H9 (cell line): ENCODE measurements around the gene ABCA4. TPM values are rescaled to one million over a fixed set of nuclear protein-coding genes. Genes with fewer than 3 reads are reported as not detected.

Experiments
- DNase-seq: peaks from one replicate; pipeline ENCODE4 v3.0.0-alpha.2; 2017
- H2AFZ ChIP-seq: one replicate; pipeline ENCODE4 v1.6.1; 2013; ENCODE audit warnings: mild to moderate bottlenecking, low read length, control low read depth, moderate library complexity
- H2AK5ac ChIP-seq: 2 replicates; pipeline ENCODE4 v1.6.1; 2013; ENCODE audit warnings: low read length, control low read depth, mixed read lengths; ENCODE audit not compliant: insufficient read length
- H2BK120ac ChIP-seq: one replicate; pipeline ENCODE4 v1.6.1; 2013; ENCODE audit warnings: low read depth, mild to moderate bottlenecking, low read length, control low read depth, inconsistent platforms; ENCODE audit not compliant: poor library complexity, severe bottlenecking
- H2BK12ac ChIP-seq: 2 replicates; pipeline ENCODE4 v1.6.1; 2013; ENCODE audit warnings: low read length, control low read depth, mixed read lengths, low read depth; ENCODE audit not compliant: insufficient read length
- H2BK15ac ChIP-seq: 2 replicates; pipeline ENCODE4 v1.6.1; 2013; ENCODE audit warnings: low read depth, low read length, control low read depth
- H2BK20ac ChIP-seq: one replicate; pipeline ENCODE4 v1.6.1; 2013; ENCODE audit warnings: low read depth, mild to moderate bottlenecking, low read length, control low read depth, inconsistent platforms; ENCODE audit not compliant: poor library complexity, severe bottlenecking
- H2BK5ac ChIP-seq: 2 replicates; pipeline ENCODE4 v1.6.1; 2013; ENCODE audit warnings: low read length, control low read depth, mixed read lengths; ENCODE audit not compliant: insufficient read length
- H3K14ac ChIP-seq: 2 replicates; pipeline ENCODE4 v1.6.1; 2013; ENCODE audit warnings: low read length, control low read depth; ENCODE audit not compliant: insufficient read depth
- H3K18ac ChIP-seq: 2 replicates; pipeline ENCODE4 v1.6.1; 2013; ENCODE audit warnings: low read depth, mild to moderate bottlenecking, mixed read lengths, low read length, control low read depth; ENCODE audit not compliant: insufficient read length
- H3K23ac ChIP-seq: 2 replicates; pipeline ENCODE4 v1.6.1; 2013; ENCODE audit warnings: low read length, control low read depth, mixed read lengths, low read depth; ENCODE audit not compliant: insufficient read length
- H3K23me2 ChIP-seq: 2 replicates; pipeline ENCODE4 v1.6.1; 2013; ENCODE audit warnings: low read depth, mild to moderate bottlenecking, mixed read lengths, low read length, control low read depth; ENCODE audit not compliant: insufficient read length, poor library complexity, severe bottlenecking
- H3K27ac ChIP-seq: 2 replicates; pipeline ENCODE4 v1.5.1; 2013; ENCODE audit warnings: low read length, control low read depth, mixed read lengths, low read depth; ENCODE audit not compliant: insufficient read length
- H3K27me3 ChIP-seq: 2 replicates; pipeline ENCODE4 v1.6.1; 2013; ENCODE audit warnings: low read length, control low read depth, inconsistent platforms; ENCODE audit not compliant: insufficient read depth
- H3K4ac ChIP-seq: 2 replicates; pipeline ENCODE4 v1.6.1; 2013; ENCODE audit warnings: low read depth, mild to moderate bottlenecking, control low read depth, inconsistent platforms, low read length, moderate library complexity
- H3K4me1 ChIP-seq: 2 replicates; pipeline ENCODE4 v1.6.1; 2013; ENCODE audit warnings: low read length, control low read depth, inconsistent platforms; ENCODE audit not compliant: insufficient read depth
- H3K4me2 ChIP-seq: 2 replicates; pipeline ENCODE4 v1.6.1; 2013; ENCODE audit warnings: low read length, control low read depth, mixed read lengths; ENCODE audit not compliant: insufficient read length, insufficient read depth
- H3K56ac ChIP-seq: 2 replicates; pipeline ENCODE4 v1.6.1; 2013; ENCODE audit warnings: low read depth, mild to moderate bottlenecking, mixed read lengths, low read length, control low read depth; ENCODE audit not compliant: insufficient read length
- H3K79me1 ChIP-seq: 2 replicates; pipeline ENCODE4 v1.6.1; 2013; ENCODE audit warnings: low read depth, mild to moderate bottlenecking, moderate library complexity, low read length, control low read depth, inconsistent platforms; ENCODE audit not compliant: insufficient read depth, poor library complexity, severe bottlenecking
- H3K79me2 ChIP-seq: 2 replicates; pipeline ENCODE4 v1.6.1; 2013; ENCODE audit warnings: low read length, control low read depth, inconsistent platforms; ENCODE audit not compliant: insufficient read depth
- H3K9ac ChIP-seq: 2 replicates; pipeline ENCODE4 v1.6.1; 2013; ENCODE audit warnings: low read length, control low read depth, mixed read lengths; ENCODE audit not compliant: insufficient read length; ENCODE audit errors: extremely low read depth
- H3K9me3 ChIP-seq: one replicate; pipeline ENCODE4 v1.6.1; 2013; ENCODE audit warnings: low read depth, low read length, inconsistent platforms; ENCODE audit not compliant: control insufficient read depth
- H3T11ph ChIP-seq: one replicate; pipeline ENCODE4 v1.6.1; 2013; ENCODE audit warnings: mild to moderate bottlenecking, low read length, control low read depth, inconsistent platforms
- H4K20me1 ChIP-seq: one replicate; pipeline ENCODE4 v1.6.1; 2013; ENCODE audit not compliant: control insufficient read depth, insufficient read length, insufficient read depth
- H4K5ac ChIP-seq: 2 replicates; pipeline ENCODE4 v1.6.1; 2013; ENCODE audit warnings: low read depth, mild to moderate bottlenecking, mixed read lengths, low read length, control low read depth; ENCODE audit not compliant: insufficient read length
- H4K8ac ChIP-seq: replicated peaks from 2 replicates; pipeline ENCODE4 v1.6.1; 2013; ENCODE audit warnings: low read length, control low read depth, mixed read lengths, low read depth; ENCODE audit not compliant: insufficient read length
- H4K91ac ChIP-seq: 2 replicates; pipeline ENCODE4 v1.6.1; 2013; ENCODE audit warnings: low read depth, mild to moderate bottlenecking, moderate library complexity, mixed read lengths, low read length, control low read depth; ENCODE audit not compliant: insufficient read length
- H3K27ac Mint-ChIP-seq, 3 experiments: 2 replicates in 2 of 3; 3 replicates in 1 of 3; pipeline ENCODE4 v1.8.0; 2020 to 2021; ENCODE audit warnings: mixed read lengths in 3 of 3, mild to moderate bottlenecking in 1 of 3, moderate library complexity in 1 of 3
- H3K27me3 Mint-ChIP-seq: 2 replicates; pipeline ENCODE4 v1.8.0; 2021; ENCODE audit warnings: low read depth, mild to moderate bottlenecking, moderate library complexity, mixed read lengths
- H3K36me3 Mint-ChIP-seq, 3 experiments: 2 replicates in 2 of 3; 3 replicates in 1 of 3; pipeline ENCODE4 v1.8.0; 2020 to 2021; ENCODE audit warnings: low read depth in 3 of 3, mixed read lengths in 3 of 3; ENCODE audit not compliant: insufficient read depth in 1 of 3
- H3K4me1 Mint-ChIP-seq, 2 experiments: 2 replicates each; pipeline ENCODE4 v1.8.0; 2020; ENCODE audit warnings: mixed read lengths in 2 of 2
- H3K4me3 Mint-ChIP-seq, 2 experiments: 2 replicates in 1 of 2; 3 replicates in 1 of 2; pipeline ENCODE4 v1.8.0; 2020 to 2021; ENCODE audit warnings: mild to moderate bottlenecking in 2 of 2, mixed read lengths in 2 of 2, moderate library complexity in 1 of 2
- H3K9me3 Mint-ChIP-seq, 2 experiments: 2 replicates in 1 of 2; 3 replicates in 1 of 2; pipeline ENCODE4 v1.8.0; 2020; ENCODE audit warnings: mild to moderate bottlenecking in 2 of 2, mixed read lengths in 2 of 2, moderate library complexity in 1 of 2
- CTCF ChIP-seq: fragments of 200-600 bp; sonication (generic); conservative IDR thresholded peaks from 3 replicates; pipeline ENCODE4 v1.8.0; 2021; ENCODE audit warnings: antibody characterized with exemption, mild to moderate bottlenecking
- WGBS: extraction: QIAGEN DNeasy Blood & Tissue Kit; methylation state at CpG from one replicate; pipeline ENCODE4 v1.1.7; 2013; ENCODE audit warnings: missing lambda C conversion rate, low lambda C conversion rate, mixed read lengths; ENCODE audit not compliant: insufficient read length; ENCODE audit errors: extremely low coverage; 5-methylcytosine and 5-hydroxymethylcytosine counted together
- total RNA-seq: library from RNA; stranded (reverse); gene quantifications from 2 replicates; pipeline ENCODE4 v1.2.1, GENCODE V29; 2021

Gene ABCA4
- total RNA-seq, 1 experiment from 2014 or later: not detected

GRCh38 chr1:94039871-94040569 lies 80.9 kb downstream of the ABCA4 start:
- no peak overlapping the region for H2BK5ac ChIP-seq
- H2BK12ac ChIP-seq: no peak overlapping the region
- no peak overlapping the region for H3K4me2 ChIP-seq
- H3K9me3 ChIP-seq: no peaks in the 10 kb centered on the region
- no peak overlapping the region for H2AFZ ChIP-seq
- H3K4ac ChIP-seq: no peak overlapping the region
- DNase-seq: no peak
- H4K5ac ChIP-seq: no peak overlapping the region
- no peak overlapping the region for H3K56ac ChIP-seq
- Mint-ChIP-seq H3K36me3 (no peaks in the 10 kb centered on the region), H3K27me3 (peaks cover 17% of the 10 kb centered on the region), H3K4me1 (peaks cover 5 to 10% of the 10 kb centered on the region in 2 experiments), H3K9me3 (no peaks in the 10 kb centered on the region), H3K4me3 (no peak overlapping the region), H3K27ac (no peak overlapping the region)
- H3K79me2 ChIP-seq: no peaks in the 10 kb centered on the region
- H3K27ac ChIP-seq: no peak overlapping the region
- no peaks in the 10 kb centered on the region; the same call in 1 of the 2 replicates for H3K27me3 ChIP-seq
- H2AK5ac ChIP-seq: no peak overlapping the region
- H4K8ac ChIP-seq: no peak overlapping the region
- peak; percentile 11; the same call in 1 of the 3 replicates for TF ChIP-seq CTCF
- no peaks in the 10 kb centered on the region for H3K23me2 ChIP-seq
- peaks cover 2% of the 10 kb centered on the region for H4K20me1 ChIP-seq
- no peak overlapping the region for H4K91ac ChIP-seq
- no peak overlapping the region for H3T11ph ChIP-seq
- H3K18ac ChIP-seq: no peak overlapping the region
- no peak overlapping the region for H2BK20ac ChIP-seq
- no peaks in the 10 kb centered on the region; the same call in 1 of the 2 replicates for H3K4me1 ChIP-seq
- no peak overlapping the region for H3K9ac ChIP-seq
- no peak overlapping the region for H2BK15ac ChIP-seq
- no CpG with 5 or more reads among the region's 11 CpGs for WGBS
- no peaks in the 10 kb centered on the region for H3K79me1 ChIP-seq
- no peak overlapping the region for H3K23ac ChIP-seq
- H3K14ac ChIP-seq: no peak overlapping the region
- no peak overlapping the region for H2BK120ac ChIP-seq
